ENCODE data around the gene HMX3. TPM values are rescaled to one million over a fixed set of nuclear protein-coding genes. Genes with fewer than 3 reads are reported as not detected.

HMX3 gene
- total RNA-seq, 1 experiment from 2014 or later: not detected

DNA sequence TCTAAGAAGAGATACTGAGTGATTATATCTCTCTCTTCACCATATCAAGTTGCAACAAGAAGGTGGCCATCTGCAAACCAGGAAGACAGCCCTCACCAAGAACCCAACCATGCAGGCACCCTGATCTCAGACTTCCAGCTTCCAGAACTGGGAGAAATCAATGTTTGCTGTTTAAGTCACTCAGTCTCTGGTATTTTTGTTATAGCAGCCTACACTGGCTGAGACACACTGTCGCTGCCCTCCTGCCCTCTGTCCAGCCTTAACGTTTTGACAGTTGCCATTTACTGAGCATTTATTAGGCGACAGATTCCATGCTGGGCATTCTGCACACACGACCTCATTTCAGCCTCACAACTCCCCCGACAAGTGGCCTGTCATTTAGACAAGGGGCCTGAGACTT, 9.5 kb upstream of the HMX3 start:
- H2AK5ac ChIP-seq (ENCODE audit: insufficient read length, low read length): no peak overlapping the region
- WGBS (ENCODE audit: extremely low coverage, insufficient read length, low lambda C conversion rate): no CpG with 5 or more reads among the region's 5 CpGs
- no peak overlapping the region for H2BK20ac ChIP-seq (ENCODE audit: low read depth, low read length, poor library complexity, severe bottlenecking)
- H2AFZ ChIP-seq (ENCODE audit: low read length): no peak overlapping the region
- H3K79me2 ChIP-seq (ENCODE audit: insufficient read depth, low read length): no peaks in the 10 kb centered on the region
- no peak overlapping the region for H3K18ac ChIP-seq (ENCODE audit: insufficient read length, low read depth, low read length)
- peaks cover 8% of the 10 kb centered on the region; the same call in 1 of the 2 replicates for H3K27me3 ChIP-seq (ENCODE audit: insufficient read depth, low read length)
- H3K27ac Mint-ChIP-seq: no peak overlapping the region
- no peaks in the 10 kb centered on the region for H3K4me1 ChIP-seq (ENCODE audit: insufficient read depth, low read length)
- no peak overlapping the region for H3K4me3 Mint-ChIP-seq
- no peak overlapping the region for H3K27ac ChIP-seq (ENCODE audit: insufficient read length, low read depth, low read length)
- H2BK15ac ChIP-seq (ENCODE audit: low read depth, low read length): no peak overlapping the region
- H3K14ac ChIP-seq (ENCODE audit: insufficient read depth, low read length): no peak overlapping the region
- no peaks in the 10 kb centered on the region for H3K36me3 Mint-ChIP-seq (ENCODE audit: insufficient read depth in 1 of 3, low read depth in 3 of 3)
- no peak for TF ChIP-seq CTCF (conservative IDR thresholded peaks at IDR 0.05)
- H3K23me2 ChIP-seq (ENCODE audit: insufficient read length, low read depth, low read length, poor library complexity, severe bottlenecking): no peaks in the 10 kb centered on the region
- no peaks in the 10 kb centered on the region for H4K20me1 ChIP-seq (ENCODE audit: control insufficient read depth, insufficient read depth, insufficient read length)
- no peak overlapping the region for H3K56ac ChIP-seq (ENCODE audit: insufficient read length, low read depth, low read length)
- no peak overlapping the region for H2BK12ac ChIP-seq (ENCODE audit: insufficient read length, low read depth, low read length)
- H2BK120ac ChIP-seq (ENCODE audit: low read depth, low read length, poor library complexity, severe bottlenecking): no peak overlapping the region
- DNase-seq: no peak
- H3K9me3 Mint-ChIP-seq: no peaks in the 10 kb centered on the region; a peak in 1 of 5 replicates
- H4K91ac ChIP-seq (ENCODE audit: insufficient read length, low read depth, low read length): no peak overlapping the region
- H3K9ac ChIP-seq (ENCODE audit: extremely low read depth, insufficient read length, low read length): no peak overlapping the region
- no peak overlapping the region for H3K23ac ChIP-seq (ENCODE audit: insufficient read length, low read depth, low read length)
- H3K9me3 ChIP-seq (ENCODE audit: control insufficient read depth, low read depth, low read length): no peaks in the 10 kb centered on the region
- no peaks in the 10 kb centered on the region for H3K79me1 ChIP-seq (ENCODE audit: insufficient read depth, low read depth, low read length, poor library complexity, severe bottlenecking)
- H4K8ac ChIP-seq (replicated peaks; ENCODE audit: insufficient read length, low read depth, low read length): no peak overlapping the region
- no peak overlapping the region for H3K4me2 ChIP-seq (ENCODE audit: insufficient read depth, insufficient read length, low read length)
- no peak overlapping the region for H4K5ac ChIP-seq (ENCODE audit: insufficient read length, low read depth, low read length)
- H3K4ac ChIP-seq (ENCODE audit: low read depth, low read length): no peak overlapping the region
- peaks cover 76% of the 10 kb centered on the region for H3K27me3 Mint-ChIP-seq (ENCODE audit: low read depth)
- 0 out of 4 replicates have a peak, but pooled peaks cover 0 to 4% of the 10 kb centered on the region in 2 experiments for H3K4me1 Mint-ChIP-seq
- no peak overlapping the region for H2BK5ac ChIP-seq (ENCODE audit: insufficient read length, low read length)
- H3T11ph ChIP-seq (ENCODE audit: low read length): no peak overlapping the region
